Keratinocyte (primary cell): ENCODE measurements around the gene KRT82.

ENCODE experiments used
- CTCF ChIP-seq, 3 experiments: IDR thresholded peaks in 1 of 3; conservative IDR thresholded peaks in 1 of 3; optimal IDR thresholded peaks in 1 of 3; 2 replicates in 2 of 3; 3 replicates in 1 of 3; pipeline versions ENCODE3 to v1.5.1; 2011; ENCODE audit warnings: low read length in 3 of 3, mild to moderate bottlenecking in 3 of 3, moderate library complexity in 2 of 3, control low read depth in 1 of 3, inconsistent platforms in 1 of 3; ENCODE audit not compliant: insufficient read depth in 2 of 3; ENCODE audit errors: extremely low read depth in 1 of 3
- EZH2 ChIP-seq: IDR thresholded peaks from one replicate; pipeline ENCODE4 v1.6.1; 2012; ENCODE audit warnings: inconsistent platforms, mild to moderate bottlenecking, low read length, moderate library complexity

GRCh38 chr12:52382854-52383253 lies 23.3 kb downstream of the KRT82 start:
- TF ChIP-seq CTCF (optimal IDR thresholded peaks at IDR 0.05 in 1 of 3, IDR thresholded peaks at IDR 0.05 in 1 of 3, conservative IDR thresholded peaks at IDR 0.05 in 1 of 3; ENCODE audit: extremely low read depth in 1 of 3, insufficient read depth in 2 of 3, low read length in 3 of 3): no peak
- TF ChIP-seq EZH2: no peak
